HEK293 (cell line): ENCODE results near the gene KDM3B.

ENCODE experiments used
- BCL11A ChIP-seq: fragments of 450-650 bp; formaldehyde crosslinking; IDR thresholded peaks from 2 replicates; pipeline ENCODE4 v1.5.1; 2016; ENCODE audit warnings: low read depth, missing biosample characterization, missing genetic modification characterization
- BCL11B ChIP-seq: fragments of 450-650 bp; formaldehyde crosslinking; IDR thresholded peaks from 2 replicates; pipeline ENCODE4 v1.5.1; 2016; ENCODE audit warnings: low read depth, missing biosample characterization, missing genetic modification characterization
- CTCF ChIP-seq: fragments of 450-650 bp; formaldehyde crosslinking; IDR thresholded peaks from 2 replicates; pipeline ENCODE4 v1.5.1; 2016; ENCODE audit warnings: missing biosample characterization, missing genetic modification characterization
- GLIS1 ChIP-seq: fragments of 450-650 bp; formaldehyde crosslinking; IDR thresholded peaks from 2 replicates; pipeline ENCODE4 v1.5.1; 2016; ENCODE audit warnings: missing biosample characterization, missing genetic modification characterization
- RBAK ChIP-seq: fragments of 450-650 bp; formaldehyde crosslinking; IDR thresholded peaks from 2 replicates; pipeline ENCODE4 v1.5.1; 2016; ENCODE audit warnings: missing biosample characterization, missing genetic modification characterization
- TRIM28 ChIP-seq: IDR thresholded peaks from 2 replicates; pipeline ENCODE4 v1.6.1; 2011; ENCODE audit warnings: low read length, control low read depth, borderline replicate concordance
- YY2 ChIP-seq: fragments of 450-650 bp; formaldehyde crosslinking; IDR thresholded peaks from 2 replicates; pipeline ENCODE4 v1.5.1; 2016; ENCODE audit warnings: missing biosample characterization, missing genetic modification characterization
- ZBTB44 ChIP-seq: fragments of 450-650 bp; IDR thresholded peaks from 2 replicates; pipeline ENCODE4 v1.5.1; 2018; ENCODE audit warnings: missing biosample characterization, mild to moderate bottlenecking, missing genetic modification characterization
- ZBTB7A ChIP-seq: fragments of 450-650 bp; formaldehyde crosslinking; IDR thresholded peaks from 2 replicates; pipeline ENCODE4 v1.5.1; 2016; ENCODE audit warnings: low read depth, missing biosample characterization, missing genetic modification characterization
- ZFP37 ChIP-seq: fragments of 450-650 bp; formaldehyde crosslinking; IDR thresholded peaks from 2 replicates; pipeline ENCODE4 v1.5.1; 2016; ENCODE audit warnings: missing biosample characterization, missing genetic modification characterization
- ZIC2 ChIP-seq: fragments of 450-650 bp; formaldehyde crosslinking; IDR thresholded peaks from 2 replicates; pipeline ENCODE4 v1.5.1; 2016; ENCODE audit warnings: missing biosample characterization, missing genetic modification characterization
- ZNF174 ChIP-seq: fragments of 450-650 bp; formaldehyde crosslinking; IDR thresholded peaks from 2 replicates; pipeline ENCODE4 v1.5.0; 2017; ENCODE audit warnings: missing biosample characterization, mild to moderate bottlenecking, missing genetic modification characterization
- ZNF18 ChIP-seq: fragments of 450-650 bp; formaldehyde crosslinking; IDR thresholded peaks from 2 replicates; pipeline ENCODE4 v1.5.1; 2016; ENCODE audit warnings: missing biosample characterization, missing genetic modification characterization
- ZNF19 ChIP-seq: fragments of 450-650 bp; formaldehyde crosslinking; IDR thresholded peaks from 2 replicates; pipeline ENCODE4; 2016; ENCODE audit warnings: missing biosample characterization, missing genetic modification characterization, low read depth
- ZNF2 ChIP-seq: fragments of 450-650 bp; formaldehyde crosslinking; IDR thresholded peaks from 2 replicates; pipeline ENCODE4 v1.5.1; 2016; ENCODE audit warnings: missing biosample characterization, missing genetic modification characterization
- ZNF214 ChIP-seq: fragments of 450-650 bp; formaldehyde crosslinking; IDR thresholded peaks from 2 replicates; pipeline ENCODE4 v1.5.1; 2017; ENCODE audit warnings: missing biosample characterization, mild to moderate bottlenecking, missing genetic modification characterization, borderline replicate concordance
- ZNF23 ChIP-seq: fragments of 450-650 bp; formaldehyde crosslinking; IDR thresholded peaks from 2 replicates; pipeline ENCODE4 v1.5.1; 2016; ENCODE audit warnings: missing biosample characterization, missing genetic modification characterization, borderline replicate concordance
- ZNF274 ChIP-seq, 2 experiments: fragments of 200-500 bp in 1 of 2; fragments of 450-650 bp in 1 of 2; sonication (Bioruptor generic) in 1 of 2; formaldehyde crosslinking in 1 of 2; IDR thresholded peaks; 2 replicates each; pipeline versions ENCODE4 v1.5.1 to v1.6.1; 2014 to 2016; ENCODE audit warnings: borderline replicate concordance in 1 of 2, inconsistent platforms in 1 of 2, low read length in 1 of 2, missing biosample characterization in 1 of 2, missing genetic modification characterization in 1 of 2
- ZNF280C ChIP-seq: fragments of 450-650 bp; formaldehyde crosslinking; IDR thresholded peaks from 2 replicates; pipeline ENCODE4 v1.5.1; 2016; ENCODE audit warnings: missing biosample characterization, missing genetic modification characterization
- ZNF350 ChIP-seq: fragments of 450-650 bp; formaldehyde crosslinking; IDR thresholded peaks from 2 replicates; pipeline ENCODE4 v1.5.0; 2017; ENCODE audit warnings: missing biosample characterization, mild to moderate bottlenecking, missing genetic modification characterization
- ZNF426 ChIP-seq: fragments of 450-650 bp; formaldehyde crosslinking; IDR thresholded peaks from 2 replicates; pipeline ENCODE4 v1.5.1; 2017; ENCODE audit warnings: missing biosample characterization, missing genetic modification characterization, mild to moderate bottlenecking, inconsistent platforms, moderate library complexity
- ZNF513 ChIP-seq: fragments of 450-650 bp; IDR thresholded peaks from 2 replicates; pipeline ENCODE4 v1.5.1; 2018; ENCODE audit warnings: missing biosample characterization, missing genetic modification characterization
- ZNF549 ChIP-seq: fragments of 450-650 bp; IDR thresholded peaks from 2 replicates; pipeline ENCODE4 v1.5.1; 2018; ENCODE audit warnings: missing biosample characterization, missing genetic modification characterization, mild to moderate bottlenecking, inconsistent platforms, moderate library complexity
- ZNF660 ChIP-seq: fragments of 450-650 bp; IDR thresholded peaks from 2 replicates; pipeline ENCODE4 v1.5.1; 2018; ENCODE audit warnings: missing biosample characterization, mild to moderate bottlenecking, missing genetic modification characterization
- ZNF692 ChIP-seq: fragments of 450-650 bp; formaldehyde crosslinking; IDR thresholded peaks from 2 replicates; pipeline ENCODE4 v1.5.1; 2016; ENCODE audit warnings: missing biosample characterization, missing genetic modification characterization
- ZNF707 ChIP-seq: fragments of 450-650 bp; formaldehyde crosslinking; IDR thresholded peaks from 2 replicates; pipeline ENCODE4 v1.5.1; 2016; ENCODE audit warnings: missing biosample characterization, missing genetic modification characterization
- ZNF747 ChIP-seq: fragments of 450-650 bp; formaldehyde crosslinking; IDR thresholded peaks from 2 replicates; pipeline ENCODE4 v1.5.1; 2016; ENCODE audit warnings: missing biosample characterization, missing genetic modification characterization
- ZNF768 ChIP-seq: fragments of 450-650 bp; formaldehyde crosslinking; IDR thresholded peaks from 2 replicates; pipeline ENCODE4 v1.5.1; 2018; ENCODE audit warnings: missing biosample characterization, mild to moderate bottlenecking, missing genetic modification characterization
- ZXDB ChIP-seq: fragments of 450-650 bp; formaldehyde crosslinking; IDR thresholded peaks from 2 replicates; pipeline ENCODE4 v1.5.1; 2016; ENCODE audit warnings: missing biosample characterization, missing genetic modification characterization
- TF ChIP-seq, protein P1 (sequence below): sonication (generic); formaldehyde crosslinking; IDR thresholded peaks from 2 replicates; pipeline ENCODE4 v1.8.1; 2022; ENCODE audit warnings: mild to moderate bottlenecking, moderate library complexity, missing genetic modification reagents

The KDM3B gene

GRCh38 chr5:138305797-138306196 lies 46.7 kb upstream of the KDM3B start (continued):
- TF ChIP-seq ZNF280C (no peak), ZNF549 (tag by site-specific recombination) (no peak), ZNF768 (tag by site-specific recombination) (no peak), YY2 (tag by site-specific recombination) (no peak), ZNF692 (tag by site-specific recombination) (peak; percentile 39; the same call in 1 of the 2 replicates), ZBTB44 (tag by site-specific recombination) (no peak), ZIC2 (tag by site-specific recombination) (no peak), ZNF274 (IDR thresholded peaks at IDR 0.05; ENCODE audit: low read length) (no peak), ZNF274 (tag by site-specific recombination; IDR thresholded peaks at IDR 0.05; ENCODE audit: borderline replicate concordance) (no peak), RBAK (tag by site-specific recombination) (no peak), ZNF18 (tag by site-specific recombination) (no peak), ZNF707 (tag by site-specific recombination) (no peak), TRIM28 (no peak), BCL11A (tag by site-specific recombination) (no peak), ZNF19 (no peak), ZXDB (tag by site-specific recombination) (no peak), ZNF513 (tag by site-specific recombination) (no peak), ZNF2 (tag by site-specific recombination) (no peak), ZFP37 (no peak), ZNF350 (no peak), CTCF (peak; percentile 54), ZNF747 (tag by site-specific recombination) (no peak), ZNF426 (tag by site-specific recombination) (no peak), ZNF660 (tag by site-specific recombination) (peak; percentile 92), GLIS1 (tag by site-specific recombination) (no peak), BCL11B (no peak), ZNF23 (tag by site-specific recombination) (no peak), ZNF214 (no peak), ZBTB7A (tag by site-specific recombination) (no peak), ZNF174 (tag by site-specific recombination) (no peak)
- TF ChIP-seq, protein P1, sequence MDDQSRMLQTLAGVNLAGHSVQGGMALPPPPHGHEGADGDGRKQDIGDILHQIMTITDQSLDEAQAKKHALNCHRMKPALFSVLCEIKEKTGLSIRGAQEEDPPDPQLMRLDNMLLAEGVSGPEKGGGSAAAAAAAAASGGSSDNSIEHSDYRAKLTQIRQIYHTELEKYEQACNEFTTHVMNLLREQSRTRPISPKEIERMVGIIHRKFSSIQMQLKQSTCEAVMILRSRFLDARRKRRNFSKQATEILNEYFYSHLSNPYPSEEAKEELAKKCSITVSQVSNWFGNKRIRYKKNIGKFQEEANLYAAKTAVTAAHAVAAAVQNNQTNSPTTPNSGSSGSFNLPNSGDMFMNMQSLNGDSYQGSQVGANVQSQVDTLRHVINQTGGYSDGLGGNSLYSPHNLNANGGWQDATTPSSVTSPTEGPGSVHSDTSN (CRISPR knock-in tag) = no peak
